Right lobe of liver (tissue), 4 donors: Measurements from ENCODE around the gene TM2D1.

Source experiments
- POLR2A ChIP-seq: fragments of 450-650 bp; IDR thresholded peaks from one replicate; pipeline ENCODE4 v1.6.1; 2017; ENCODE audit warnings: antibody characterized with exemption, mild to moderate bottlenecking
- TF ChIP-seq, protein P1 (sequence below), 4 donors: fragments of 200-600 bp in 3 of 4; fragments of 450-650 bp in 1 of 4; IDR thresholded peaks; one replicate each; pipeline versions ENCODE4 v1.5.1 to v1.8.0; 2016 to 2022; ENCODE audit warnings: antibody characterized with exemption in 4 of 4, mild to moderate bottlenecking in 2 of 4
- donor health status: DM: no; HTN: no; CAD: no.
- donor health status: DM: no; HTN: no; CAD: no.
- donor health status: DM: no; HTN: yes; CAD: no.

DNA sequence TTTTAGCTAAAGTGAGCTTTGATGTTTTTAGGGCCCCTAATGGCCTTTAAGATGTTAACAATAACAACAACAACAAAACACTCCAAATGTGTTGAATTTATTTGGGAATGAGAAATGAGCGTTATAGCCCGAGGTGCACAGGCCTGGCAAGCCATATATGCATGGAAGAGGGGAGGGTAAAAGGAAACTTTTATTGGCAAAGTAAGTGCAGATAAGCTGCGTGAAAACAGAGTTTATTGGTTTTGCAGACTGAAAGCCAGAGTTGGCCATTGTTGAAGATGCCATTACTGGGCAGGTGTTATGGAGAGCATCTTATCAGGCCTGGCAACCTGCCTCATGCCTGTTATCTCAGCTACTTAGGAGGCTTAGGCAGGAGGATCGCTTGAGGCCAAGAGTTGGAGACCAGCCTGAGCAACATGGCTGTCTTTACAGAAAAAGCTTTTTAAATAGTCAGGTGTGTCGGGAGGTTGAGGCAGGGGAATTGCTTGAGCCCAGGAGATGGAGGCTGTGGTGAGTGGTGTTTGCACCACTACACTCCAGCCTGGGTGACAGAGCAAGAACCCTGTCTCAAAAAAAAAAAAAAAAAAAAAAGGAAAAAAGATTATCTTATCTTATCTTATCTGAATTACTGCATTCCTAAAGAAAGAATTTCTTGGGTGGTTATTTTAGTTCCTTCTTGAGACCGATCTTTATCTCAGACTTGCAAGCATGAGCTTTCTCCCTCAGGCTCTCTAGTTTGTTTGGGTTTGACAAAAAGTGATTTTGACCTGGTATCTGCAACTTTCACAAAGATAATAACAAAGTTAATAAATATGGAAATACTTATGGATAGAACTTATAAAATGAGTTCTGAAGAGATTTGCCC is 19.0 kb upstream of the TM2D1 start:
- TF ChIP-seq, protein P1, sequence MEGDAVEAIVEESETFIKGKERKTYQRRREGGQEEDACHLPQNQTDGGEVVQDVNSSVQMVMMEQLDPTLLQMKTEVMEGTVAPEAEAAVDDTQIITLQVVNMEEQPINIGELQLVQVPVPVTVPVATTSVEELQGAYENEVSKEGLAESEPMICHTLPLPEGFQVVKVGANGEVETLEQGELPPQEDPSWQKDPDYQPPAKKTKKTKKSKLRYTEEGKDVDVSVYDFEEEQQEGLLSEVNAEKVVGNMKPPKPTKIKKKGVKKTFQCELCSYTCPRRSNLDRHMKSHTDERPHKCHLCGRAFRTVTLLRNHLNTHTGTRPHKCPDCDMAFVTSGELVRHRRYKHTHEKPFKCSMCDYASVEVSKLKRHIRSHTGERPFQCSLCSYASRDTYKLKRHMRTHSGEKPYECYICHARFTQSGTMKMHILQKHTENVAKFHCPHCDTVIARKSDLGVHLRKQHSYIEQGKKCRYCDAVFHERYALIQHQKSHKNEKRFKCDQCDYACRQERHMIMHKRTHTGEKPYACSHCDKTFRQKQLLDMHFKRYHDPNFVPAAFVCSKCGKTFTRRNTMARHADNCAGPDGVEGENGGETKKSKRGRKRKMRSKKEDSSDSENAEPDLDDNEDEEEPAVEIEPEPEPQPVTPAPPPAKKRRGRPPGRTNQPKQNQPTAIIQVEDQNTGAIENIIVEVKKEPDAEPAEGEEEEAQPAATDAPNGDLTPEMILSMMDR (IDR thresholded peaks at IDR 0.05) = no peak
- no peak for TF ChIP-seq POLR2A
